Esophagus squamous epithelium (tissue), 5 donors: Measurements from ENCODE around the gene SUMO2. TPM values are rescaled to one million over a fixed set of nuclear protein-coding genes. Genes with fewer than 3 reads are reported as not detected.

Experiments
- DNase-seq: peaks from one replicate; lab custom pipeline; 2025; lab: John Stamatoyannopoulos, UW
- H3K27ac ChIP-seq, 4 donors: fragments of 200-600 bp; sonication (generic); one replicate each; pipeline ENCODE4 v1.5.1; 2016 to 2019; ENCODE audit warnings: mild to moderate bottlenecking in 1 of 4
- H3K27me3 ChIP-seq, 4 donors: fragments of 200-600 bp; sonication (generic); 1 replicate in 3 of 4; 2 replicates in 1 of 4; pipeline versions ENCODE4 v1.5.1 to v1.6.0; 2017 to 2021; ENCODE audit warnings: antibody characterized with exemption in 1 of 4
- H3K36me3 ChIP-seq, 3 donors: fragments of 200-600 bp; sonication (generic); one replicate each; pipeline ENCODE4 v1.5.1; 2016 to 2019
- H3K4me1 ChIP-seq, 3 donors: fragments of 200-600 bp; sonication (generic); one replicate each; pipeline ENCODE4 v1.5.1; 2017 to 2019
- H3K4me3 ChIP-seq, 4 donors: fragments of 200-600 bp; sonication (generic); 1 replicate in 3 of 4; 2 replicates in 1 of 4; pipeline ENCODE4 v1.5.1; 2016 to 2019; ENCODE audit warnings: mild to moderate bottlenecking in 2 of 4, moderate library complexity in 1 of 4
- H3K9me3 ChIP-seq, 3 donors: fragments of 200-600 bp; sonication (generic); one replicate each; pipeline ENCODE4 v1.5.1; 2016 to 2019
- POLR2A ChIP-seq, 4 donors: fragments of 450-650 bp; IDR thresholded peaks; one replicate each; pipeline ENCODE4 v1.6.1; 2017; ENCODE audit warnings: antibody characterized with exemption in 4 of 4, mild to moderate bottlenecking in 4 of 4, moderate library complexity in 3 of 4
- WGBS, 2 donors: methylation state at CpG; one replicate each; pipeline ENCODE4 v1.1.5; 2018; 5-methylcytosine and 5-hydroxymethylcytosine counted together
- intact Hi-C: fragments of 100-400 bp; cut with DNase I; formaldehyde crosslinking; loops from one replicate; pipeline ENCODE4 v1.15.0; 2022
- total RNA-seq, 4 donors: library from RNA; depleted of rRNA; stranded (reverse); fragments of >200 nt; gene quantifications; one replicate each; pipeline ENCODE4 v1.1.0, GENCODE V29; 2016
- TF ChIP-seq, protein P1 (sequence below), 6 experiments: fragments of 450-650 bp in 4 of 6; fragments of 200-600 bp in 2 of 6; sonication (generic) in 2 of 6; IDR thresholded peaks; one replicate each; pipeline ENCODE4 v1.5.1; 2016 to 2019; ENCODE audit warnings: antibody characterized with exemption in 6 of 6, mild to moderate bottlenecking in 4 of 6, moderate library complexity in 4 of 6
- donor health status: DM: yes; HTN: yes; CAD: no.

SUMO2 gene
- total RNA-seq, 4 donors from 2014 or later, result 49.5 to 110 (median 69.5) TPM

DNA sequence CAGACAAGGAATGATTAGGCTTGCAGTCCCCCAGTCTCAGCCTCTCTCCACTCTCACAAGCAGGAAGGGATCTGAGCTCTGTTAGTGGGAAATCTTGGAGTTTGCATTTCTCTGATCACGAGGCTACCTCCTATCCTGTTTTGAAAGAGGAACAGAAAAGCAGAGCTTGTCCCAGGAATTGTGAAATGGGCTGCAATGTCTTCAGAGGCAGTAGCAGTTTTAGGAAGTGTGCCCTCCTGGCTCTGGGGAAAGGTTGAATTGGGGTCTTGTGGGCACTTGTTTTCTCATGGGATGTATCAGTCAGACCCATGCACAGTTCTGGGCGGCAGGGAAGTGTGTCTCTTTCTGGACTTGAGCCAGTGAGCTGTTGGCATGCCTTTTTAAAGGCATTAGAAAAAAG, 45.5 kb upstream of the SUMO2 start:
- H3K4me3 ChIP-seq, result no peak overlapping the region
- H3K4me1 ChIP-seq, result peaks cover 0 to 19% (median 5%) of the 10 kb centered on the region in 3 donors
- DNase-seq, result no peak
- intact Hi-C loops, result no loop called here
- H3K27ac ChIP-seq, result peak overlapping the region in 3 of 4 donors; percentile 16 to 50 (median 49)
- TF ChIP-seq, protein P1, sequence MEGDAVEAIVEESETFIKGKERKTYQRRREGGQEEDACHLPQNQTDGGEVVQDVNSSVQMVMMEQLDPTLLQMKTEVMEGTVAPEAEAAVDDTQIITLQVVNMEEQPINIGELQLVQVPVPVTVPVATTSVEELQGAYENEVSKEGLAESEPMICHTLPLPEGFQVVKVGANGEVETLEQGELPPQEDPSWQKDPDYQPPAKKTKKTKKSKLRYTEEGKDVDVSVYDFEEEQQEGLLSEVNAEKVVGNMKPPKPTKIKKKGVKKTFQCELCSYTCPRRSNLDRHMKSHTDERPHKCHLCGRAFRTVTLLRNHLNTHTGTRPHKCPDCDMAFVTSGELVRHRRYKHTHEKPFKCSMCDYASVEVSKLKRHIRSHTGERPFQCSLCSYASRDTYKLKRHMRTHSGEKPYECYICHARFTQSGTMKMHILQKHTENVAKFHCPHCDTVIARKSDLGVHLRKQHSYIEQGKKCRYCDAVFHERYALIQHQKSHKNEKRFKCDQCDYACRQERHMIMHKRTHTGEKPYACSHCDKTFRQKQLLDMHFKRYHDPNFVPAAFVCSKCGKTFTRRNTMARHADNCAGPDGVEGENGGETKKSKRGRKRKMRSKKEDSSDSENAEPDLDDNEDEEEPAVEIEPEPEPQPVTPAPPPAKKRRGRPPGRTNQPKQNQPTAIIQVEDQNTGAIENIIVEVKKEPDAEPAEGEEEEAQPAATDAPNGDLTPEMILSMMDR (IDR thresholded peaks at IDR 0.05), result no peak
- no peak for TF ChIP-seq POLR2A (IDR thresholded peaks at IDR 0.05)
- peaks cover 25 to 100% (median 36%) of the 10 kb centered on the region in 3 donors for H3K36me3 ChIP-seq
- WGBS, 2 donors, result 13 to 40% methylated on average over 2 of the region's 2 CpGs
- no peaks in the 10 kb centered on the region for H3K27me3 ChIP-seq
- H3K9me3 ChIP-seq, result no peaks in the 10 kb centered on the region

GRCh38 chr17:75227729-75228128, 45.0 kb upstream of the SUMO2 start:
- TF ChIP-seq, protein P1 (IDR thresholded peaks at IDR 0.05), result no peak
- no peak for TF ChIP-seq POLR2A (IDR thresholded peaks at IDR 0.05)
- Histone ChIP-seq H3K27ac (peak overlapping the region in 3 of 4 donors; percentile 16 to 49 (median 46)), H3K9me3 (no peaks in the 10 kb centered on the region), H3K4me3 (no peak overlapping the region), H3K4me1 (peaks cover 0 to 19% (median 5%) of the 10 kb centered on the region in 3 donors), H3K36me3 (peaks cover 25 to 100% (median 32%) of the 10 kb centered on the region in 3 donors), H3K27me3 (no peaks in the 10 kb centered on the region)
- DNase-seq, result no peak
- intact Hi-C loops, result no loop called here
- WGBS, 2 donors, result 77 to 80% methylated on average over 4 to 5 of the region's 5 CpGs

DNA sequence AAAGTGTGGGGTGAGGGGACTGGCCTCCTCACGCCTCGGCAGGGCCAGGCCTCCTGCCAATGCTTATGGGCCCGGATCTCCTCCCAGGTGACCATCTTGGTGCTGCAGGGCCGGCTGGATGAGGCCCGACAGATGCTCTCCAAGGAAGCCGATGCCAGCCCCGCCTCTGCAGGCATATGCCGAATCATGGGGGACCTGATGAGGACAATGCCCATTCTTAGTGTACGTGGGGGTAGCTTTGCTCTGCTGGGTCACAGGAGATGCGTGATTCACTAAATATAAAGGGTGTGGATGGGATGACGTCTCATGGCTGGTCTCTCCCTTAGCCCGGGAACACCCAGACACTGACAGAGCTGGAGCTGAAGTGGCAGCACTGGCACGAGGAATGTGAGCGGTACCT, 42.3 kb upstream of the SUMO2 start:
- WGBS, 2 donors, result 62 to 73% methylated on average over 7 to 10 of the region's 14 CpGs
- Histone ChIP-seq H3K4me1 (peaks cover 0 to 19% (median 5%) of the 10 kb centered on the region in 3 donors), H3K36me3 (peaks cover 15 to 99% (median 16%) of the 10 kb centered on the region in 3 donors), H3K27ac (no peak overlapping the region), H3K9me3 (no peaks in the 10 kb centered on the region), H3K4me3 (no peak overlapping the region), H3K27me3 (no peaks in the 10 kb centered on the region)
- intact Hi-C loops, result no loop called here
- DNase-seq, result no peak
- no peak for TF ChIP-seq POLR2A (IDR thresholded peaks at IDR 0.05)
- TF ChIP-seq, protein P1 (IDR thresholded peaks at IDR 0.05), result no peak

DNA sequence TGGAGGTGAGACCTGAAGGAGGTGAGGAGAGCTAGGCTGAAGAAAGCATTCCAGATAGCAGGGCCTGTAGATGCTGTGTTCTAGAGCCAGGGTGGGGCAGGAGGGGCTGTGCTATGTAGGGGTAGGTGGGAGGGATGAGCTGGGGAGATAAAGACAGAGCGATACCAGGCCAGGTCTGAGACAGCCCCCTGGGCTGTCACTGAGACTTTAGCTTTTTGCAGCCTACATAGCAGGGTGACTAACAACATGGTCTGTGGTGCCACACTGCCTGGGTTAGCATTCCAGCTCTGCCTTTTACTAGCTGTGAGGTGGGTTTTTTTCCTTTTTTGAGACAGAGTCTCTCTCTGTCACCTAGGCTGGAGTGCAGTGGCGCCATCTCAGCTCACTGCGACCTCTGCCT, 37.1 kb upstream of the SUMO2 start:
- intact Hi-C loops, result no loop called here
- TF ChIP-seq, protein P1 (IDR thresholded peaks at IDR 0.05), result no peak
- TF ChIP-seq POLR2A (IDR thresholded peaks at IDR 0.05), result no peak
- peaks cover 27 to 99% (median 40%) of the 10 kb centered on the region in 3 donors for H3K36me3 ChIP-seq

DNA sequence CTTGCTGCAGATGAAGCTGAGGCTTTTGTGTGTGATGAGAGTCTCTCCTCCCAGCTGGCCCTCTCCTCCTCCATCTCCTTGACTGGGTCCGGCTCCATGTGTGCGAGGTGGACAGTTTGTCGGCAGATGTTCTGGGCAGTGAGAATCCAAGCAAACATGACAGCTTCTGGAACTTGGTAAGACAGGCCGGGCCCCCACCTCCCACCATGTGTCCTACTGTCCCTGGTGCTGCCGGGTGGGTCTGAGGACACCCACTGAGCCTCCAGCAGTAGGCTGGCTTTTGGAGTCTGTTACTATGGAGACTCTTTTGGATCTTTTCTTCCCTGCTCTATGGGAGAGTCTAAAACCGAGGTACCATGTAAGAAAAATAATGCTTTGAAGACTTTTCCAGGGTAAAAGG, 35.4 kb upstream of the SUMO2 start:
- TF ChIP-seq POLR2A (IDR thresholded peaks at IDR 0.05), result no peak
- TF ChIP-seq, protein P1 (IDR thresholded peaks at IDR 0.05), result no peak
- WGBS, 2 donors, result 81 to 85% methylated on average over 3 to 6 of the region's 6 CpGs
- H3K36me3 ChIP-seq, result peaks cover 26 to 99% (median 44%) of the 10 kb centered on the region in 3 donors
- no peaks in the 10 kb centered on the region for H3K27me3 ChIP-seq
- no peak for DNase-seq
- intact Hi-C loops, result no loop called here
- H3K4me1 ChIP-seq, result no peaks in the 10 kb centered on the region
- H3K9me3 ChIP-seq, result no peaks in the 10 kb centered on the region
- no peak overlapping the region for H3K27ac ChIP-seq
- H3K4me3 ChIP-seq, result no peak overlapping the region

More for the DNA sequence above, 37.1 kb upstream of the SUMO2 start:
- no peaks in the 10 kb centered on the region for H3K4me1 ChIP-seq
- no peaks in the 10 kb centered on the region for H3K9me3 ChIP-seq
- H3K27me3 ChIP-seq, result no peaks in the 10 kb centered on the region
- WGBS, 2 donors, result 97 to 100% methylated on average over 3 of the region's 3 CpGs
- no peak for DNase-seq
- H3K27ac ChIP-seq, result no peak overlapping the region
- no peak overlapping the region for H3K4me3 ChIP-seq
